H9 (cell line): Measurements from ENCODE around the gene PRDM11. TPM values are rescaled to one million over a fixed set of nuclear protein-coding genes. Genes with fewer than 3 reads are reported as not detected.

Source experiments
- DNase-seq: peaks from one replicate; pipeline ENCODE4 v3.0.0-alpha.2; 2017
- H2AFZ ChIP-seq: one replicate; pipeline ENCODE4 v1.6.1; 2013; ENCODE audit warnings: mild to moderate bottlenecking, low read length, control low read depth, moderate library complexity
- H2AK5ac ChIP-seq: 2 replicates; pipeline ENCODE4 v1.6.1; 2013; ENCODE audit warnings: low read length, control low read depth, mixed read lengths; ENCODE audit not compliant: insufficient read length
- H2BK120ac ChIP-seq: one replicate; pipeline ENCODE4 v1.6.1; 2013; ENCODE audit warnings: low read depth, mild to moderate bottlenecking, low read length, control low read depth, inconsistent platforms; ENCODE audit not compliant: poor library complexity, severe bottlenecking
- H2BK12ac ChIP-seq: 2 replicates; pipeline ENCODE4 v1.6.1; 2013; ENCODE audit warnings: low read length, control low read depth, mixed read lengths, low read depth; ENCODE audit not compliant: insufficient read length
- H2BK15ac ChIP-seq: 2 replicates; pipeline ENCODE4 v1.6.1; 2013; ENCODE audit warnings: low read depth, low read length, control low read depth
- H2BK20ac ChIP-seq: one replicate; pipeline ENCODE4 v1.6.1; 2013; ENCODE audit warnings: low read depth, mild to moderate bottlenecking, low read length, control low read depth, inconsistent platforms; ENCODE audit not compliant: poor library complexity, severe bottlenecking
- H2BK5ac ChIP-seq: 2 replicates; pipeline ENCODE4 v1.6.1; 2013; ENCODE audit warnings: low read length, control low read depth, mixed read lengths; ENCODE audit not compliant: insufficient read length
- H3K14ac ChIP-seq: 2 replicates; pipeline ENCODE4 v1.6.1; 2013; ENCODE audit warnings: low read length, control low read depth; ENCODE audit not compliant: insufficient read depth
- H3K18ac ChIP-seq: 2 replicates; pipeline ENCODE4 v1.6.1; 2013; ENCODE audit warnings: low read depth, mild to moderate bottlenecking, mixed read lengths, low read length, control low read depth; ENCODE audit not compliant: insufficient read length
- H3K23ac ChIP-seq: 2 replicates; pipeline ENCODE4 v1.6.1; 2013; ENCODE audit warnings: low read length, control low read depth, mixed read lengths, low read depth; ENCODE audit not compliant: insufficient read length
- H3K23me2 ChIP-seq: 2 replicates; pipeline ENCODE4 v1.6.1; 2013; ENCODE audit warnings: low read depth, mild to moderate bottlenecking, mixed read lengths, low read length, control low read depth; ENCODE audit not compliant: insufficient read length, poor library complexity, severe bottlenecking
- H3K27ac ChIP-seq: 2 replicates; pipeline ENCODE4 v1.5.1; 2013; ENCODE audit warnings: low read length, control low read depth, mixed read lengths, low read depth; ENCODE audit not compliant: insufficient read length
- H3K27me3 ChIP-seq: 2 replicates; pipeline ENCODE4 v1.6.1; 2013; ENCODE audit warnings: low read length, control low read depth, inconsistent platforms; ENCODE audit not compliant: insufficient read depth
- H3K4ac ChIP-seq: 2 replicates; pipeline ENCODE4 v1.6.1; 2013; ENCODE audit warnings: low read depth, mild to moderate bottlenecking, control low read depth, inconsistent platforms, low read length, moderate library complexity
- H3K4me1 ChIP-seq: 2 replicates; pipeline ENCODE4 v1.6.1; 2013; ENCODE audit warnings: low read length, control low read depth, inconsistent platforms; ENCODE audit not compliant: insufficient read depth
- H3K4me2 ChIP-seq: 2 replicates; pipeline ENCODE4 v1.6.1; 2013; ENCODE audit warnings: low read length, control low read depth, mixed read lengths; ENCODE audit not compliant: insufficient read length, insufficient read depth
- H3K56ac ChIP-seq: 2 replicates; pipeline ENCODE4 v1.6.1; 2013; ENCODE audit warnings: low read depth, mild to moderate bottlenecking, mixed read lengths, low read length, control low read depth; ENCODE audit not compliant: insufficient read length
- H3K79me1 ChIP-seq: 2 replicates; pipeline ENCODE4 v1.6.1; 2013; ENCODE audit warnings: low read depth, mild to moderate bottlenecking, moderate library complexity, low read length, control low read depth, inconsistent platforms; ENCODE audit not compliant: insufficient read depth, poor library complexity, severe bottlenecking
- H3K79me2 ChIP-seq: 2 replicates; pipeline ENCODE4 v1.6.1; 2013; ENCODE audit warnings: low read length, control low read depth, inconsistent platforms; ENCODE audit not compliant: insufficient read depth
- H3K9ac ChIP-seq: 2 replicates; pipeline ENCODE4 v1.6.1; 2013; ENCODE audit warnings: low read length, control low read depth, mixed read lengths; ENCODE audit not compliant: insufficient read length; ENCODE audit errors: extremely low read depth
- H3K9me3 ChIP-seq: one replicate; pipeline ENCODE4 v1.6.1; 2013; ENCODE audit warnings: low read depth, low read length, inconsistent platforms; ENCODE audit not compliant: control insufficient read depth
- H3T11ph ChIP-seq: one replicate; pipeline ENCODE4 v1.6.1; 2013; ENCODE audit warnings: mild to moderate bottlenecking, low read length, control low read depth, inconsistent platforms
- H4K20me1 ChIP-seq: one replicate; pipeline ENCODE4 v1.6.1; 2013; ENCODE audit not compliant: control insufficient read depth, insufficient read length, insufficient read depth
- H4K5ac ChIP-seq: 2 replicates; pipeline ENCODE4 v1.6.1; 2013; ENCODE audit warnings: low read depth, mild to moderate bottlenecking, mixed read lengths, low read length, control low read depth; ENCODE audit not compliant: insufficient read length
- H4K8ac ChIP-seq: replicated peaks from 2 replicates; pipeline ENCODE4 v1.6.1; 2013; ENCODE audit warnings: low read length, control low read depth, mixed read lengths, low read depth; ENCODE audit not compliant: insufficient read length
- H4K91ac ChIP-seq: 2 replicates; pipeline ENCODE4 v1.6.1; 2013; ENCODE audit warnings: low read depth, mild to moderate bottlenecking, moderate library complexity, mixed read lengths, low read length, control low read depth; ENCODE audit not compliant: insufficient read length
- H3K27ac Mint-ChIP-seq, 3 experiments: 2 replicates in 2 of 3; 3 replicates in 1 of 3; pipeline ENCODE4 v1.8.0; 2020 to 2021; ENCODE audit warnings: mixed read lengths in 3 of 3, mild to moderate bottlenecking in 1 of 3, moderate library complexity in 1 of 3
- H3K27me3 Mint-ChIP-seq: 2 replicates; pipeline ENCODE4 v1.8.0; 2021; ENCODE audit warnings: low read depth, mild to moderate bottlenecking, moderate library complexity, mixed read lengths
- H3K36me3 Mint-ChIP-seq, 3 experiments: 2 replicates in 2 of 3; 3 replicates in 1 of 3; pipeline ENCODE4 v1.8.0; 2020 to 2021; ENCODE audit warnings: low read depth in 3 of 3, mixed read lengths in 3 of 3; ENCODE audit not compliant: insufficient read depth in 1 of 3
- H3K4me1 Mint-ChIP-seq, 2 experiments: 2 replicates each; pipeline ENCODE4 v1.8.0; 2020; ENCODE audit warnings: mixed read lengths in 2 of 2
- H3K4me3 Mint-ChIP-seq, 2 experiments: 2 replicates in 1 of 2; 3 replicates in 1 of 2; pipeline ENCODE4 v1.8.0; 2020 to 2021; ENCODE audit warnings: mild to moderate bottlenecking in 2 of 2, mixed read lengths in 2 of 2, moderate library complexity in 1 of 2
- H3K9me3 Mint-ChIP-seq, 2 experiments: 2 replicates in 1 of 2; 3 replicates in 1 of 2; pipeline ENCODE4 v1.8.0; 2020; ENCODE audit warnings: mild to moderate bottlenecking in 2 of 2, mixed read lengths in 2 of 2, moderate library complexity in 1 of 2
- WGBS: extraction: QIAGEN DNeasy Blood & Tissue Kit; methylation state at CpG from one replicate; pipeline ENCODE4 v1.1.7; 2013; ENCODE audit warnings: missing lambda C conversion rate, low lambda C conversion rate, mixed read lengths; ENCODE audit not compliant: insufficient read length; ENCODE audit errors: extremely low coverage; 5-methylcytosine and 5-hydroxymethylcytosine counted together
- total RNA-seq: library from RNA; stranded (reverse); gene quantifications from 2 replicates; pipeline ENCODE4 v1.2.1, GENCODE V29; 2021
- TF ChIP-seq, protein P1 (sequence below): fragments of 200-600 bp; sonication (generic); conservative IDR thresholded peaks from 3 replicates; pipeline ENCODE4 v1.8.0; 2021; ENCODE audit warnings: antibody characterized with exemption, mild to moderate bottlenecking

Gene PRDM11
- total RNA-seq, 1 experiment from 2014 or later, result 11.5 TPM

DNA sequence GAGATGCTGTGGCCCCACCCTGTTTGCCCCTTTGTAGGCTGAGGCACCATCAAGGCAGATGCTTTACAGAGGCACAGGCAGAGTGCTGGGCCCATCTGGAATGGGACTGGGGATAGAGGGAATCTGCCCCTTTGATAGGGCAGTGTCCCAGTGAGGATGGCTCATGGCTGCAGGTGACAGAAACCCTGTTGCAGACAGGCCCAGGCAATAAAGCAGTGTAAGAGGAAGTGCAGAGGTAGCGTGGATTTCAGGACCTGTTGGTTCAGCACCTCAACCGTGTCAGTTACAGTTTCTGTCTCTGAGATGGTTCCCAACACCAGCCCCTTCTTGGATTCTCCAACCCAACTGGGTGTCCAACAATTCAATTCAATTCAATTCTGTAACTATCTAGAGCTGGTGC is 25.1 kb downstream of the PRDM11 start:
- Histone ChIP-seq H3K4me1 (no peaks in the 10 kb centered on the region), H3K18ac (no peak overlapping the region), H2BK20ac (no peak overlapping the region), H4K5ac (no peak overlapping the region), H3K23me2 (no peaks in the 10 kb centered on the region), H3K79me1 (no peaks in the 10 kb centered on the region), H2BK15ac (no peak overlapping the region), H3K9me3 (no peaks in the 10 kb centered on the region), H3K27ac (no peak overlapping the region), H3K27me3 (no peaks in the 10 kb centered on the region), H2AFZ (no peak overlapping the region), H3K4ac (no peak overlapping the region), H2BK5ac (no peak overlapping the region), H3K79me2 (no peaks in the 10 kb centered on the region), H2AK5ac (no peak overlapping the region), H3K56ac (no peak overlapping the region), H3K9ac (no peak overlapping the region), H3T11ph (no peak overlapping the region), H3K4me2 (no peak overlapping the region), H4K20me1 (no peaks in the 10 kb centered on the region), H3K14ac (no peak overlapping the region), H3K23ac (no peak overlapping the region), H2BK12ac (no peak overlapping the region), H4K91ac (no peak overlapping the region), H2BK120ac (no peak overlapping the region), H4K8ac (no peak overlapping the region)
- peak overlapping the region in 1 of 3 experiments; percentile 85; a peak in 2 of 7 replicates for H3K27ac Mint-ChIP-seq
- TF ChIP-seq, protein P1, sequence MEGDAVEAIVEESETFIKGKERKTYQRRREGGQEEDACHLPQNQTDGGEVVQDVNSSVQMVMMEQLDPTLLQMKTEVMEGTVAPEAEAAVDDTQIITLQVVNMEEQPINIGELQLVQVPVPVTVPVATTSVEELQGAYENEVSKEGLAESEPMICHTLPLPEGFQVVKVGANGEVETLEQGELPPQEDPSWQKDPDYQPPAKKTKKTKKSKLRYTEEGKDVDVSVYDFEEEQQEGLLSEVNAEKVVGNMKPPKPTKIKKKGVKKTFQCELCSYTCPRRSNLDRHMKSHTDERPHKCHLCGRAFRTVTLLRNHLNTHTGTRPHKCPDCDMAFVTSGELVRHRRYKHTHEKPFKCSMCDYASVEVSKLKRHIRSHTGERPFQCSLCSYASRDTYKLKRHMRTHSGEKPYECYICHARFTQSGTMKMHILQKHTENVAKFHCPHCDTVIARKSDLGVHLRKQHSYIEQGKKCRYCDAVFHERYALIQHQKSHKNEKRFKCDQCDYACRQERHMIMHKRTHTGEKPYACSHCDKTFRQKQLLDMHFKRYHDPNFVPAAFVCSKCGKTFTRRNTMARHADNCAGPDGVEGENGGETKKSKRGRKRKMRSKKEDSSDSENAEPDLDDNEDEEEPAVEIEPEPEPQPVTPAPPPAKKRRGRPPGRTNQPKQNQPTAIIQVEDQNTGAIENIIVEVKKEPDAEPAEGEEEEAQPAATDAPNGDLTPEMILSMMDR, result no peak
- no peaks in the 10 kb centered on the region; the same call in 1 of the 2 replicates for H3K27me3 Mint-ChIP-seq
- no CpG with 5 or more reads among the region's 2 CpGs for WGBS
- no peaks in the 10 kb centered on the region for H3K9me3 Mint-ChIP-seq
- no peaks in the 10 kb centered on the region for H3K36me3 Mint-ChIP-seq
- H3K4me3 Mint-ChIP-seq, result no peak overlapping the region
- peaks cover 5 to 8% of the 10 kb centered on the region in 2 experiments; a peak in 3 of 4 replicates for H3K4me1 Mint-ChIP-seq
- DNase-seq, result no peak
